ENCODE results near the gene GOT1.

Gene GOT1

GRCh38 chr10:99360934-99361333 lies 69.5 kb downstream of the GOT1 start:
- DNase-seq (ENCODE audit: low read depth) = peak; percentile 27

- no peak for DNase-seq (ENCODE audit: low read depth)
Measured at GRCh38 chr10:99358101-99358500, 72.3 kb downstream of the GOT1 start.

- DNase-seq (ENCODE audit: low read depth) = no peak
Measured at GRCh38 chr10:99357691-99358090, 72.7 kb downstream of the GOT1 start.

DNA sequence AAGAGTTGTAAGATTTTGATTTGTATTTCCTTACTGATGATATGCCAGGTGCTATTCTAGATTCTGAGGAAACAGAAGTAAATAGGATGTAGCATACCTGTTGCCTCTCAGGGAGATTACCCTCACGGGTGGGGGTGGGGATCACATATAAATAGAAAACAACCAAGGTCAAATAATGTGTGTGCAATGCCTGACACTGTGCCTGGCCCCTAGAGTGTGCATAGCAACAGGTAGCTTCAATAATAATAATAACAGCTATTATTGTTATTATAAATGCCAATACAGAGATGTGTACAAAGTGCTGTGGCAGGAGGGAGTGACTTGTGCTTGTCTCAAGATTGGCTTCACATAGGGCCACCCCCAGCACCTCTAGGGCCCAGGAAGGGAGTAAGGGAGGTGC lies 77.2 kb downstream of the GOT1 start:
- DNase-seq (ENCODE audit: low read depth) = no peak

DNA sequence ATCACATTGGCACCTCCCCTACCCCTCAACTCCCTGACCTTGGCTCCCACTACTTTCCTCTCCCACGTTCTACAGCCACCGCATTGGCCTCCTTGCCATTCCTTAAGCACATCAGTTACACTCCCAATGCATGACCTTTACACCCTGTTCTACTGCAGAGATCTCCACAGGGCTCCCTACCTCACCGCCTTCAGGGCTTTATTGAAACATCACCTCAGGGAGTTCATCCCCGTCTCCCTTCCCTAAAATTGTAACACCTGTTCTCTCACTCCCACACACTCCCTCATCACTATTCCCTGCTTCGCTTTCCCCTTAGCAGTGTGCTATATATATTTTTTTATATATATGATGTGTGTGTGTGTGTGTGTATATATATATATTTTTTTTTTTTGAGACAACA lies 82.8 kb downstream of the GOT1 start:
- DNase-seq (ENCODE audit: low read depth) = no peak

Data from EH (cell line).